ENCODE measurements around the gene FOXJ3.

Gene FOXJ3

DNA sequence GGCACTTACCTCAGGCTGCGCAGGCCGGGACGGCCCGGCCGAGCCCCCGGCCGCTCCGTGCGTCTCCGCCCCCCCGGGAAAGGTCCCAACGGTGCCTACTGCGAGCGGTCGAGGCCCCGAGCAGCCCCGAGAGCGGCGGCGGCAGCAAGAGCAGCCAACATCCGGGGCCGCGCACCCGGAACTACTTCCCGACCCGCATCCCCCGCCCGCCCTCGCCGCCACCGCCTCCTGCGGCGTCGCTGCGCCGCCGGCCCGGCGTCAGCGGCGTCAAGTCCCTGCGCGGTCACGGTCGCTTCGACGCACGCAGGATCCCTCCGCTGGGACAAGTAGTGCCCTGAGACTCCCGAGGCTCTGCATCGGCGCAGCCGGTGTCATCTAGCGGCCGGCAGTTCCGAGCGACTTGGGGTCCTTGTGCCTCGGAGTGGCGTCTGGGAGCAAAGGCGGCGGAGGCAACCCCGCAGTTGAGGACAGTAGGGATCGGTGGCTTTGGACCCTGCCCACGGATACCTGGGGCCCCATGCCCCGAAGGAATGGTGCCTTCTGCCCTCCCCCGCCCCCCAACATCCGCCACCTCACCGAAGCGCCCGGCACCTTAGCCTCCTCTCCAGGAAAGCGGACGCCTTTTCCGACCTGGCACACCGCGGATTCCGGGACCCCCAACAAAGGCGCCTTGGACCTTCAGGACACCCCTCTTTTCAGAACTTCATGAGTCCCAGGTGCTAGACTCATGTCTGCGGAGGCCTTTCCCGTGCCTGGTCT, at the start of gene FOXJ3:
Gene FOXJ3 (minus strand): TSS at position 186 of the 759 bp plus-strand sequence. CDS start 24,142 bp downstream, outside the sequence.
- DNase-seq, result peak; percentile 45

DNA sequence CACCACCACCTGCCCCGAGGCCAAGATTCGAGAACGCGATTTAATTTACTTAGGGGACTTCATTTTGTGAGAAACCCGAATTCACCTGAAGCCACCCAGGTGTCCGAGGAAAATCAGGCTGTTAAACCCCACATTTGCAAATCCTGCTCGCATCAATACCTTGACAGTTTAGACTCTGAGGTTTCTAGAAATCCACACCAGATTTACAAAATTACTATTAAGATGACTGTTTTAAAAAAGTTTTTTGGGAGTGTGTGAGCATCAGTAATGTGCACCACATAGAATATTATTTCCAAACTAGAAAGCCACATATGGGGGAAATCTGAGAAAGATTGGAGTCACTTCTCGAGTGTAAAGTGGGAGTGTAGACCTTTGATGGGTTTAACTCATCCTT, 46.2 kb upstream of the FOXJ3 start:
- no peak for DNase-seq

DNA sequence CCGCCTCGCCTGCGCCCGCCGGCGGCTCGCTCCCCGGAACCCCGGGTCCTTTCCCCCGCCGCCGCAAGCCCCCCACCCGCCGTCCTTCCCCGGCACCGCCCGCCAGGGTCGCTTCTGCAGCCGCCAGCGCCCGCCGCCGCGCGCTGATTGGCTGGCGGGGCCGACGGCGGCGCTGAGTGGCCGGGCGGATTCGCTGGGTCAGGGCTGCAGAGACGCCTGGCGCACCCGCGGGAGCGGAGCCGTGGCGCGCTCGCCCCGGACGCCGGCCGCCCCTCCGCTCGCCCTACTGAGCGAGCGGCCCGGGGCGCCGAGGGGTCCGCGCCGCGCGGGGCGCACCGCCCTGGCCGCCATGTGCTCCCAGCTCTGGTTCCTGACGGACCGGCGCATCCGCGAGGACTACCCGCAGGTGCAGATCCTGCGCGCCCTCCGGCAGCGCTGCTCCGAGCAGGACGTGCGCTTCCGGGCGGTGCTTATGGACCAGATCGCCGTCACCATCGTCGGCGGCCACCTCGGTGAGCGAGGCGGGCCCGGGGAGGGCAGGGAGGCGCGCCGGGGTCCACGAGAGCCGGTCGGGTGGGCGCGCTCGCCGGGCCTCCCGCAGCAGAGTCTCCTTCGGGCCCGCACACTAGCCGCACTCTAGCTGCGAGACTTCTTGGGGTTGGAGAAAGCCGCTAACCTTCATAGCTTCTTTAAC, 45.7 kb upstream of the FOXJ3 start, which contains the start of gene RIMKLA:
Gene RIMKLA (plus strand): TSS at position 207 of the 694 bp plus-strand sequence. CDS start 143 bp downstream, at position 350.
- DNase-seq, result no peak

- no peak for DNase-seq
Measured at GRCh38 chr1:42379794-42380585, 45.0 kb upstream of the FOXJ3 start.

DNA sequence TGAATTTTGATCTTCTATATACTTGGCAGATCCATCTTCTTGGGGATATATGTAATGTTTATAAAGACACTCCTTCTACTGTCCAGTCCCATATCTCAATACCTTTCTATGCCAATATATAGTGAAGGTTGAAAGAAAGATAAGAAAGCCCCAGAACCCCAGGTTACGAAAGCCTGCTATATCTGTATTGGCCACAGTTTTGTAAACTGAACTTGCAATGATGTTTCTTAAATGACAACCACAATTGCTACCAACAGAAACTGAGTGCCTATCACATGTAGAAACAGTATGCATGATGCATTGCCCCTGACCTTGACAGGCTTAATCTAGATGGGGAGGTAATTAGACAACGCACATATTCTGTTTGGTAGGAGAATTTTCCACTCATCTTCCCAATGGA, 37.8 kb upstream of the FOXJ3 start:
- DNase-seq, result no peak

- no peak for DNase-seq
Measured at GRCh38 chr1:42370876-42371549, 36.0 kb upstream of the FOXJ3 start.

GRCh38 chr1:42369471-42369870, 34.4 kb upstream of the FOXJ3 start:
- DNase-seq, result no peak

- DNase-seq, result no peak
Measured at GRCh38 chr1:42368096-42368795, 33.2 kb upstream of the FOXJ3 start.

DNA sequence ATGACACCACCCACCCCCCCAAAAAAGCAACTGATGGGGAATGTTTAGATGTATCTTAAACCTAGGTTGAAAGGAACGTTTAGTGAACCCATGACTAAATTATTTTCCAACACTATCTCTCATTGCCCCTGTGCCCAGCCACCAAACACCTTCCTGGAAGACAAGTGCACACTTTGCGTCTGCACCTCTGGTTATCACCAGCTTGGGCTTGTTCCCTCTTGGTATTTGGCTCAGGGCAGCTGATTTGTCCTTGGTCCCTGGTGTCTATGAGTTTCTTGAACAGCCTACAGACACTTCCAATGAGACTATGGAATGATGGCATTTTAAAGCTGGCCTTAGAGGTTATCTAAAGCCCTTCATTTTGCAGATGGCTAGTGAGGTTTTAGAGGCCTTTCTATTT, 30.1 kb upstream of the FOXJ3 start:
- no peak for DNase-seq

GRCh38 chr1:42364542-42364941, 29.5 kb upstream of the FOXJ3 start:
- no peak for DNase-seq

DNA sequence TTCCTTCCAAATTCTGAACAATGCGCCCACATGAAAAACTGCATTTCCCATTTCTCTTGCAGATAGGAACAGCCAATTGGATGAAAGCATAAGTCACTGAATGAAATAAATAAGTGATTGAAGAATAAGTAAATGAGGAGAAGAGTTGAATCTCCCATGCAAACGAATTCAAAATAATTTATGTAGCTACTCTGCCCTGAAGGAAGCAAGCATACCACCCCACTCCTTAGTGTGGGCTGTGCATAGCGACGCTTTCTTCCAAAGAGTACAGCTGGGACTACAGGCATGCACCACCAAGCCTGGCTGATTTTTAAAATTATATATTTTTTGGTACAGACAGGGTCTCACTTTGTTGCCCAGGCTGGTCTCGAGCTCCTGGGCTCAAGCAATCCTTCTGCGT, 29.1 kb upstream of the FOXJ3 start:
- DNase-seq, result no peak

GRCh38 chr1:42359466-42359865, 24.4 kb upstream of the FOXJ3 start:
- DNase-seq, result no peak

- no peak for DNase-seq
Measured at GRCh38 chr1:42358791-42359190, 23.8 kb upstream of the FOXJ3 start.

GRCh38 chr1:42350086-42350485, 15.1 kb upstream of the FOXJ3 start:
- DNase-seq, result no peak

DNA sequence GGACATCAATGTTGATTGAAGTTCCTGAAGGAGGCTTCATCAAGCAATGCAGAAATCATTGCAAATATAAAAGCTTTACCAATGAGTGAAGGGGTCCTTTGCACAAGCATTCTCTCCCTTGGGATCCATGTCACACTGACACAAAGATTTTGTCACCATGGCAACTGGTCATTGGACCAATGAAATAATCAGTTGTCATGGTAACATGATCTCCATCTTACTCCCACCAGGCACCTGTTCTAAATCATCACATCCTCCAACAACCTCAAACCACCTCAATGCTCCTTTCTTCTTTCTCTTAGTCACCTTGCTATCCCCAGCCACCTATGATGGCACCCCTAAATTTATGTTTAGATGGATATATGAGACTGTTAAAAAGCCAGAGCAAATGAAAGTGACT, 13.5 kb upstream of the FOXJ3 start:
- DNase-seq, result no peak

DNA sequence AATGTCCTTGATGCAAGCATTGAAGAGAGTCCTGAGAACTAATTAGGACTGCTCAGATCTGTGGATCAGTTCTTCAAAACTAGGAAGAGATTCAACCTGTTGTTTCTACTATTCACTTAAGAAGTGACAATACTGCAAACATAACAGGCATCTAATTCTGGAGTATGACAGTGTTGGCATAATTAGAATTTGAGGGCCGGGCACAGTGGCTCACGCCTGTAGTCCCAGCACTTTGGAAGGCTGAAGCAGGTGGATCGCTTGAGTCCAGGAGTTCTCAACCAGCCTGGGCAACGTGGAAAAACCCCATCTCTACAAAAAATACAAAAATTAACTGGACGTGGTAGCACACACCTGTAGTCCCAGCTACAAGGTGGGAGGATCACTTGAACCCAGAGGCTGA, 8.0 kb upstream of the FOXJ3 start:
- DNase-seq, result no peak

- DNase-seq, result peak; percentile 48
Measured at GRCh38 chr1:42340901-42341300, 5.9 kb upstream of the FOXJ3 start.

- DNase-seq, result peak; percentile 96
Measured at GRCh38 chr1:42340093-42340492, 5.1 kb upstream of the FOXJ3 start.

- DNase-seq, result no peak
Measured at GRCh38 chr1:42336978-42337377, 1.9 kb upstream of the FOXJ3 start.

DNA sequence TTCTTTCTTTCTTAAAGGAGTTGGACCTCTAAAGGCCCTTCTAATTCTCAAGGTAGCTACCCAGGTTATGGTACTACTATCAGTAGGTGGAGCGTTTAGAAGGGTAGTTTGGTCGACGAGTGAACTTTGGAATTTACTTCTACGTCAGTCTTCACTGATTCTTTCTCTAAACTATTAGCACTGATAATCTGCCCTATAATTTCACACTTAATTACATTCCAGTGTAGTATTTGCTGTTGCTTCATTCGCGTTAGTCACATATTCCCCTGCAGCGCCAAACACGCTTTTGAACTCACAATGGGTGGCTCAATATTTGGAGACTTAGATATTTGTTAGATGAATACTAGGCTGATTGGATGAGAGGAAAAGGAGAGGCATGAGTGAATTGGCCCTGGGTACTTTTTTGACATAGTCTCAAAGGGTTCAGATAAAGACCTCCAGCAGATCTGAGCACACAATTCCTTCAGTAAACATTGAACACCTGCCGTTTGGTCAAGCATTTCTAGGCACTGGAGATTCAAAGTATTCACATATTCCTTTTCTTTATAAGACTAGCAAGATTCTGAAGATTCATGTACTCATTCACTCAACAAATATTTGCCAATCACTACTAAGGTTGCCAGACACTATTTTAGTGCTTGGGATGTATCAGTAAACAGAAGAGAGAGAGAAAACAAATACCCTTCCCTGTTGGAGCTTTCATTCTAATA, 929 bp upstream of the FOXJ3 start:
- peak; percentile 67 for DNase-seq

DNA sequence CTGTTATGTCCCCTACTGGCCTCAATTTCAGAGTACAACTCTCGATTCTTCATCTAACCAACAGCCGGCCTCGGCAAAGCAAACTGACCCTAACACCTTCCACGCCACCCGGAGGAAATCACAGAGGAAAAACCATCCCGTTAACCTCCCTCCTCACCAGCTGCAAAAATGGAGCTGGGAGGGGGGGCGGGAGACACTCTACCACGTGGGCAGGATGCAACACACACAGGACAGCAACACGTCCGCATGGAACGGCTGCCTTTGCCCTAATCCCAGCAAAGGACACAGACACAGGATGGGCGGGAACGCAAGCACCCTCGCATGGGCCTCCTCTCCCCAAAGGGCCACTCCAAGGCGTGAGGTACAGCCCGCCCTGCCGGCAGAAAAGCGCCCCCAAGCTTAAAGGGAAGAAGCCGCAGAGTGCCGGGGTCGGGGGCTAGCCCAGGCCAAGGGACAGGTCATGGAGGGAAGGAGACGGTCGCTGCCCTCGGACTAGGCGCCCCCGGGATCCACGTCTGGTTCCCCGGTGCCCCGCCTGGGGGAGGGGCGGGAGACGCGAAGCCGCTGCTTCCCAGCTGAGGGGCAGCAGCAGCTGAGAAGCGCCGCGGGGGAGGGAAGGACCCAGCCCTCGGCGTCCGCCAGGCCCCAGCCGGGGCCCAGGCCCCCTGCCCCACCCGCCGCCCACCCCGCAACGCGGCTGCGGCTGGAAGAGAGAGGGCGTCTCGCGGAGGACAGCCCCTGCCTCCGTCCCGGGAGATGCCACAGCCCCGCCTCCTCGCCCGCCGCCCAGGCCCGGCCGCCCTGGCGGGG, 590 bp downstream of the FOXJ3 start:
- DNase-seq, result no peak
